GM10266 (cell line): ENCODE data around the gene INPP4B.

Source experiments
- DNase-seq: peaks from one replicate; pipeline ENCODE4 v3.0.0; 2012; ENCODE audit errors: extremely low spot score
- TF ChIP-seq, protein P1 (sequence below): IDR thresholded peaks from 2 replicates; pipeline ENCODE4 v1.5.1; 2012; ENCODE audit warnings: mild to moderate bottlenecking, low read depth; ENCODE audit not compliant: control insufficient read depth, insufficient read depth; ENCODE audit errors: missing control alignments

Gene INPP4B

DNA sequence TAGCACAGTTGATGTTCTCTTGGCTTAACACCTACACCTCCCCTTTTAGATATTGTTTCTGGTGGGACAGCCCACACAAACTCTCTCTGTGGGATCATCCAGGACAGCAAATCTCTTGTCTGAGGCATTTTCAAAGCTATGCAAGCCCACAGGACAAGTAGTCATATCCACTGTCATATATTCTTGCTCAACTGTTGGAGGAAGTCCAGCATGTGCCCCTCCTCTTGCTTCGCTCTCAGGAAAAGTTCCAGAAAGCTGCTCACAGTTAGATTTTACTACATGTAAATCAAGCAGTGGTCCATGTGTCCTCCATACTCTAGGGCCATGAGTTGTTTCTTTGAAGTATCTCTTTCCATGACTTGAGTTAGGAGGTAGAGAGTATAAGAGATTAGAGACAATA lies 260.7 kb downstream of the INPP4B start:
- TF ChIP-seq, protein P1, sequence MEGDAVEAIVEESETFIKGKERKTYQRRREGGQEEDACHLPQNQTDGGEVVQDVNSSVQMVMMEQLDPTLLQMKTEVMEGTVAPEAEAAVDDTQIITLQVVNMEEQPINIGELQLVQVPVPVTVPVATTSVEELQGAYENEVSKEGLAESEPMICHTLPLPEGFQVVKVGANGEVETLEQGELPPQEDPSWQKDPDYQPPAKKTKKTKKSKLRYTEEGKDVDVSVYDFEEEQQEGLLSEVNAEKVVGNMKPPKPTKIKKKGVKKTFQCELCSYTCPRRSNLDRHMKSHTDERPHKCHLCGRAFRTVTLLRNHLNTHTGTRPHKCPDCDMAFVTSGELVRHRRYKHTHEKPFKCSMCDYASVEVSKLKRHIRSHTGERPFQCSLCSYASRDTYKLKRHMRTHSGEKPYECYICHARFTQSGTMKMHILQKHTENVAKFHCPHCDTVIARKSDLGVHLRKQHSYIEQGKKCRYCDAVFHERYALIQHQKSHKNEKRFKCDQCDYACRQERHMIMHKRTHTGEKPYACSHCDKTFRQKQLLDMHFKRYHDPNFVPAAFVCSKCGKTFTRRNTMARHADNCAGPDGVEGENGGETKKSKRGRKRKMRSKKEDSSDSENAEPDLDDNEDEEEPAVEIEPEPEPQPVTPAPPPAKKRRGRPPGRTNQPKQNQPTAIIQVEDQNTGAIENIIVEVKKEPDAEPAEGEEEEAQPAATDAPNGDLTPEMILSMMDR, result no peak
- no peak for DNase-seq

DNA sequence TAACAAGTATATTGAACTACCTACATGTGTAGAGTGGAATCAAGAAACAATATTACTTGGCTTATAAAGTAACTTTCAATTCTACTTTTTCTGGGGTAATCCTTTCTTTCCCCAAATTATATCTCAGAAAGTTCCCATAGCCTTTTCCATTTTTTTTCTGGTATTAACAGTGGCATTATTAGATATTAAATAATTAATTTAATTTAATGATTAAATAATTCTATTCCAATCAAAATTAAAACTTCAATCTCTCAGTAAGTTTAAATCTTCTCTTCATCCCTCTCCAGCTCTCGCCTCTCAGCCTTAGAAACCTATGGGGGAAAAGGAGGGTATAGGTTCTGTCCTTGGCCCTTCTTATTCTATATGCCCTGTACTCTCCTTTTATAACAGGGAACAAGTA lies 262.4 kb downstream of the INPP4B start:
- TF ChIP-seq, protein P1, result no peak
- no peak for DNase-seq

DNA sequence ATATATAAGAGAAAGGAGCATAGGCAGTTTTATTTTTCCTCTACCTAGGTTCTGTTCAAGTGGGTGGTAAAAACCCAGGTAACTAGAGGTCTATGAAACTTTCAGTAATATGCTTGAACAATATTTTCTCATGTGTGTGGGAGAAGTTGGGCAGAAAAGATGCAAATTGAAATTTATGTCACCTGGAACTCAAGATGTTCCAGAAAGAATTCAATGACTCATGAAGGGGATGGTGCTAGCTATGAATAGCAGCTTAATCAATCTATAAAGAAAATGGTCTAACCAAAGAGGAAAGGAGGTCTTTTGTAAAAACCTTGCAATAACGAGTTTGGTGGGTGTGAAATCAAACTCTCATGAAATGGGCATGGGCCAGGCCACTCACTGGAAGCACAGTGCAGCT lies 263.8 kb downstream of the INPP4B start:
- DNase-seq, result no peak
- TF ChIP-seq, protein P1, result no peak

DNA sequence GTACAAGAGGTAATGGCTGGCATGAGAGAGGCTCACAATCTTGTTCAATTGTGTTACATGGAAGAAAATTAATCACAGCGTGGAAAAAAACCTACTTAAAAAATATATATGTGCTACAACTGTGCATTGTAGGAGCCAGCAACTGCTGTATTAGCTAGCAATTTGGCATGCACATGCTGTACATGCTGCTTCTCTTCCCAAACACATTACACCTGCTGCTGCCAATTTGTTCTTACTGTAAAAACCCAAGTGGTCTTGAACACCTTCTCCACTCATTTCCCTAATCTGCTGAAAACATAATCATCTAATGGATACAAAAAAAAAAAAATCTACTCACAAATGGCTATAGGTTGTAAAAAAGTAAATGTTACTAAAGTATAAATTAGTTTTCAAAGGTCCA lies 264.2 kb downstream of the INPP4B start:
- no peak for DNase-seq
- TF ChIP-seq, protein P1, result no peak

DNA sequence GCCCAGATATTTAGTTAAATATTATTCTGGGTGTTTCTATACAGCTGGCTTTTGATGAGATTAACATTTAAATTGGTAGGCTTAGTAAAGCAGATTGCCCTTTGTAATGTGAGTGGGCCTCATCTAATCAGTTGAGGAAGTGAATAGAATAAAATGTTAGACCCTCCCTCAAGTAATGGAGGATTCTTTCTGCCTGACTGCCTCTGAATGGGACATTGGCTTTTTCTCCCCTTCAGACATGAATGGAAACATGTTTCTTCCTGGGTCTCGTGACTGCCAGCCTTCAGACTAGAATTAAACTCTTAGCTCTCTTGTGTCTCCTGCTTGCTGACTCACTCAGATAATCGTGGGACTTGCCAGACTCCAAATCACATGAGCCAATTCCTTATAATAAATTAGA lies 266.7 kb downstream of the INPP4B start:
- DNase-seq, result no peak
- TF ChIP-seq, protein P1, result no peak

DNA sequence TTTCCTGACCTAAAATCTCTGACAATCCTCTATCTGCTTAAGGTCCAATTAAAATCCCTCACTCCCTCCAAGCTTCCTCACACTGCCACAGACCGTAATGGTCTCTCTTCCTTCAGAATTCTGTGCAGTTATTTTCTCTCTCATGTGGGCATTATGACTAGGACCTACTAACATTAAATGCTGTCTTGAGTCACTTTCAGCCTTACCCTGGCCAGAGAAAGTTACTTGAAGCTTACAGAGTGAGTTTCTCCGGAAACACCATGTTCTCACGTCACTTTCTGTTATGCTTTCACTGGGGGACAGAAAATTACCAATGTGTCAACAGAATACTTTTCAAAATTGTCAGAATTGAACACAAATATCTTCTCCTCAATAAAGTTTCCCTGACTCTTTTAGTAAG lies 271.8 kb downstream of the INPP4B start:
- no peak for DNase-seq
- TF ChIP-seq, protein P1, result no peak

DNA sequence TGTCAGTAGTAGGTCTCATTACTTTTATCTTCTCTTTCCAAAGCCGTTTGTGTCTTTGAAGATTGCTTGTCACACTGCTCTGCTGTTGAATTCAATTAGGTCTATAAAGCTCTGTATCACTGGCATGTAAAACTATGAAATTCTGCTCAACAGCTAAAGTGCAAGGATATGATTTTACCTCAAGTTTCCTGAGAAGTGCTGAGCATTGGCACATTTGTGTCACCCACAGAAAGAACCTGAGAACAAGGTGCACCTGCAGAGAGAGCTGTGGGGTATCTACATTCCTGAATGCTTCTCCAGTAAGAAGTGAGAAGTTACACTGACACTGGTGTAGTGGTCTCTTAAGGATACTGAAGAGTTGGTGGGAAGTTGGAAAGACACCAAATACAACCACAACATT lies 274.0 kb downstream of the INPP4B start:
- TF ChIP-seq, protein P1, result no peak
- DNase-seq, result no peak
